Measurements from ENCODE around the gene TTLL1. TPM values are rescaled to one million over a fixed set of nuclear protein-coding genes. Genes with fewer than 3 reads are reported as not detected.

TTLL1 gene
- total RNA-seq, 2 donors from 2014 or later, result 8.8 to 22.3 TPM

DNA sequence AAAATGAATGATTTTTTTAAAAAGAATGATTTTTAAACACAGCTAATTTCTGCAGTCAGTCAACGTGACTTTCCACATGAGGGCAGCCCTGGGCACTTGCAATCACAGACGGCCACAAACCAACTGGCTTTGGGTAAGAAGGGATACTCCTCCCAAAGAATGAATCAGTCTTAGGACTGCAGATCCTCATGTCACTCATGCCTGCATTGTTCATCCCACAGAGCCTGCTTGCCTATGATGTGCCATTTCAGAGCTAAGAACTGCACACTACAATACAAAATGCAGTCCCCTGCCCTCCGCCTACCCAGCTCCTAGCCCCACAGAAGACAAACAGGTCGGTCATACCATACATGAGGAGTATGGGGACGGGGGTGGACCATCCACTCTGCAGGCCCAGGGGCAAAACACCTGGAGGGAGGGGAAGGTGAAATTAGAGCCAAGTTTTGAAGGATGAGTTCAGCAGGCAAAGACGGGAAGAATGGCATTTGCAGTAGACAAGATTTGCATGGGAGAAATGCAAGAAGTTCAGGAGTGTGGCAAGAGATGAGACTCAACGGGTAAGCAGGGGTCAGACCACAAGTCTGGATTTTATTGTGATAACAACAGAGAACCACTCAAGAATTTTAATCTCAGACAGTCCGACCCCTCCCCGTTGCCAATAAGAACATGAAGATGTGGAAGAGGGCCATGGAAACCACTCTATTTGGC is 98.9 kb downstream of the TTLL1 start:
- no peak for DNase-seq (ENCODE audit: low spot score)
- intact Hi-C loops (cut with DNase I), result no loop called here
- Histone ChIP-seq H3K27ac (peak overlapping the region; percentile 11 to 97), H3K9me3 (no peaks in the 10 kb centered on the region), H3K4me3 (no peak overlapping the region), H3K36me3 (no peaks in the 10 kb centered on the region), H3K4me1 (replicated peaks) (peaks cover 29% of the 10 kb centered on the region), H3K27me3 (replicated peaks; ENCODE audit: insufficient read depth) (no peaks in the 10 kb centered on the region)
- WGBS, result 49% methylated on average over 9 of the region's 9 CpGs
- TF ChIP-seq POLR2AphosphoS5 (IDR thresholded peaks at IDR 0.05) (no peak), POLR2A (IDR thresholded peaks at IDR 0.05) (no peak), CTCF (IDR thresholded peaks at IDR 0.05) (peak in 2 of 4 experiments; percentile 37 to 40)

Other genes with a start within 250 kb of the TTLL1 start
- 100 to 1,000 TPM in 1 of 2 donors, 10 to 100 TPM in 1; 92.9 to 127 TPM for gene ARFGAP3, start 232.1 kb downstream of the TTLL1 start, total RNA-seq
- 10 to 100 TPM; 78.0 to 87.1 TPM for gene PACSIN2, start 74.2 kb downstream of the TTLL1 start, total RNA-seq
- gene BIK, start 21.4 kb upstream of the TTLL1 start, total RNA-seq, result 10 to 100 TPM; 22.1 to 68.4 TPM
- 10 to 100 TPM; 39.1 to 39.9 TPM for gene MCAT, start 54.0 kb upstream of the TTLL1 start, total RNA-seq
- 100 to 1,000 TPM; 238 to 575 TPM for gene TSPO, start 62.2 kb upstream of the TTLL1 start, total RNA-seq
- 100 to 1,000 TPM in 1 of 2 donors, 10 to 100 TPM in 1; 62.5 to 118 TPM for gene TTLL12, start 97.7 kb upstream of the TTLL1 start, total RNA-seq